Right lung (tissue), 5 donors: ENCODE data around the gene MICAL2. TPM values are rescaled to one million over a fixed set of nuclear protein-coding genes. Genes with fewer than 3 reads are reported as not detected.

Experiments
- DNase-seq, 2 donors: peaks; one replicate each; pipeline ENCODE4 v3.0.0-alpha.2; 2013
- polyA plus RNA-seq, 5 donors: library from polyadenylated mRNA; unstranded; fragments of 120-200 nt; gene quantifications; one replicate each; pipeline versions ENCODE4 v1.2.1 to v1.2.3, GENCODE V29; 2013; ENCODE audit warnings: inconsistent platforms in 1 of 5, low replicate concordance in 1 of 5; ENCODE audit not compliant: insufficient read length in 5 of 5, insufficient read depth in 1 of 5

Gene MICAL2
- polyA plus RNA-seq, 5 donors: 46.5 to 120 (median 63.1) TPM

DNA sequence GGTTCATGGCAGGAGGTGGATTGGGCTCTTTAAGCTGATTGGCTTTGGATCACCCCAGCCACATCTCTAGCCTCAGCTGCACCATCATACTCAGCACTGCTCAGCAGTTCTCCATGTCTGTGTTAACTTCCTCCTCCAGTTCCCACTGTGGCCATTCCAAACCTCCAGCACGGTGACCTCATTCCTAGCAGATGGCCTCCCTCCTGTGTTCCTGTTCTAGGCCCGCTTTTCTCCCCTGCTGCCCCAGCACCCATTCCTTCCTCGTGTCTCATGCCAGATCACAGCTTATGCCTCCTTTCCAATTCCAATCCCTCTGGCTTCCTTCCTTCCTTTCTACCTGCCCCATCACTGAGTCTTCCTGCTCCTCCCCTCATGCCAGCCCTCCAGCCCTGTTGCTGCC is 96.1 kb downstream of the MICAL2 start:
- DNase-seq: no peak

DNA sequence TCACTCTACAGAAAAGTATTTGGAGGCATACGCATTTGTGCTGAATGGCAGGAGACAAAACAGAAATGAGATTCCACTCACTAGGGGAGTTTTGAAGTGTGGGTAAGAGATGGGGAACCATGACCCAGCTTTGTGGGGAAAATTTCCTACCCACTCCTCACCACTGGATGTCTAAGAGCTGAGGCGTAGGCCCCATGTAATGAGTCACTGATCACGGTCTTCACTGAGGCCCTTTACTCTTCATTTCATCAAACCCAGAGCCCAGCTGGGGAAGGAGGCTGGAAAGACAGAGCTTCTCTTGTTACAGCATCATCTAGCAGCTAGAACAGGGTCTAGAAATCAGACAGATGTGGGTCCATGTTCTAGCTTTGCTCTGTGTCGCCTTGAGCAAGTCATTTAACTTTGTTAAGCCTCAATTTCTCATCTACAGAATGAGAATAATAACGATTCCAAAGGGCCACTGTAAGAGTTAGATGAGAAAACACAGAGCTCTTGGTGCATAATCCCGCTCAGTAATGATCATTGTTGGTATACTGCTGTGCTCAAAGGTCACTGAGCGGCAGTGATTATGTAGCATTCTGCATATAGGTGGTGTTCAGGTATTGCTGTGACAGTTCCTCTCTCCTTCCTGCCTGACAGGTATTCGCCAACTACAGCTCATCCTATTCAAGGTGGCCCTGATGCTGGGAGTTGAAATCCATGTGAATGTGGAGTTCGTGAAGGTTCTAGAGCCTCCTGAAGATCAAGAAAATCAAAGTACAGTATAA is 97.2 kb downstream of the MICAL2 start:
- no peak for DNase-seq

DNA sequence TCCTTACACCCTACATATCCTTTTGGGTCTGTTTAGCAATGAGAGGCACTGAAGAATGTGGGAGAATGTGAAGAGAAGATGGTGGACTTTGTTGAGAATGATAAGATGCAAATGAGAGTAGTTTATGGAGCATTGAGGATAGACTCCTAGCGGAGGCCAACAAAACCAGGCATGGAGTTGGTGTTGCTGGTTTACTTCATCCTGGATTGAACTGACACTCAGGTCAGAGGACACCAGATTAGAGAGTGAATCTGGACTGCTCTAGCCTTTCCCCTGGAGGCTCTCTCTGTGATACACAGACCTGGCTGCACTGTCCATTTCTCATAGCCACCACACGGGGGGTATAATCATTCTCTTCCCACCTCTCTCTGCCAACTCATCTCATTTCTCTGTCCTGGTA is 98.7 kb downstream of the MICAL2 start:
- no peak for DNase-seq

DNA sequence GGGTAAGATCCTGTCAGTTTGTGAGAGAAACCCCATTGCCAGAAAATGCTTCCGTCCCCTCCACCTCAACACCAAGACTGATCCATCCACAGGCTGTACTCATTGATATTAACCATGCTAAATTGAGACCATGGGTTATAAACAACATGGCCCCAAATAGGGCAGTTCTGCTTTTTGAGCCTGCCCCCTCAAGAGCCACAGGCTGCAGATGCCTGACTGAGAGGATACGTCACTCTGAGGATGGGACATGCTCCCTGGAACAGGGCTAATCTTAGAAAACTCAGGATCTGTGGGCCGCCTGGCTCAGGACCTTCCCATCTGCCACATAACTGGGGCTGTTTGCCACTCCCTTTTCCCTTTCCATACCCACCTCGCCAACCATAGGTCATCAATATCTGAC is 99.8 kb downstream of the MICAL2 start:
- no peak for DNase-seq

DNA sequence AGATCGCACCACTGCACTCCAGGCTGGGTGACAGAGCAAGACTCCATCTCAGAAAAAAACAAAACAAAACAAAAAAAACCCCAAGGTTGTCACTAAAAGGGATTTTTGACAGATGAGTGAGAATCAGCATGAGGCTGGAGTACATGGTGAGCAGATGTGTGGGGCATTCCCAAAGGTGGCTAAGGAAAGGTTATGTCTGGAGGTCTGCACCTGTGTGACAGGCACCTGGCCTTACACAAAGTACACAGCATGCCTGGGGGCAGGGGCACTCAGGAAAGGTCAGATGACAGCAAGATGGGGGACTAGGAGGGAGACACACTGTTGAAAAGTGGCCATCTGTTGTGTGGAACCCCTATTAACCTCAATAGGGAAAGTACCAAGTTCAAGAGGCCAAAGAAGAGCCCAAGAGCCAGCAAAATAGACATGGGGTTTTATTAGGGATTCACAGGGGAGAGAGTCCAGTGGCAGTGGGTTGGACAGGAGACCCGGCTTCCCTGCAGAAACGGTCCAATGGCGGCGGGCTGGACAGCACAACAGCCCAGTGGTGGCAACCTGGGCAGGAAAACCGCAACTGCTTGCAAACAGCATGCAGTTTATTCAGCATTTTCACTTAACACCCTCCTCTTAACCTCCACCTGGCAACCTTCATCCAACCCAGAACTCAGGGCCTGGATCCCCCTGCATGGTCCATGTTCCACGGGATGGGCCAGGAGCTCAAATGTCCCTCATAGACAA is 101.1 kb downstream of the MICAL2 start:
- DNase-seq: no peak

DNA sequence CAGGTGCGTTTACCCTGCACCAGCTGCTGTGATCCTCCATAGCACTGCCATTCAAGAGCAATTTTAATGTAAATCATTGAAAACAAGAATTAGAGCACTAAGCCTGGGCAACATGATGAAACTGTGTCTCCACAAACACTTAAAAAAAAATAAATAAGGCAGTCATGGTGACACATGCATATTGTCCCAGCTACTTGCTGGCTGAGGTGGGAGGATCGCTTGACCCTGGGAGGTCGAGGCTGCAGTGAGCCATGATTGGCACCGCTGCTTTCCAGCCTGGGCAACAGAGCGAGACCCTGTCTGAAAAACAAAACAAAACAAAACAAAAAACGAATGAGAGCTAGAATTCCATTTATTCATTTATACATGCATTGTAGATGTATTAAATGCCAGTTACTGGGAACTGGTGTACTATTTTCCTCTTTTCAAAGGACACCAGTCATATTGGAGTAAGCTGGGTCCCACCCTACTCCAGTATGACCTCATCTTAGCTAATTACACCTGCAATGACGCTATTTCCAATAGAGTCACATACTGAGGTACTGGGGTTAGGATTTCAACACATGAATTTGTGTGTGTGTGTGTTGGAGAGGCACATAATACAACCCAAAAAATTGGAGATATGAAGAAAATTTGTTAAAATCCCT is 101.9 kb downstream of the MICAL2 start:
- DNase-seq: no peak

DNA sequence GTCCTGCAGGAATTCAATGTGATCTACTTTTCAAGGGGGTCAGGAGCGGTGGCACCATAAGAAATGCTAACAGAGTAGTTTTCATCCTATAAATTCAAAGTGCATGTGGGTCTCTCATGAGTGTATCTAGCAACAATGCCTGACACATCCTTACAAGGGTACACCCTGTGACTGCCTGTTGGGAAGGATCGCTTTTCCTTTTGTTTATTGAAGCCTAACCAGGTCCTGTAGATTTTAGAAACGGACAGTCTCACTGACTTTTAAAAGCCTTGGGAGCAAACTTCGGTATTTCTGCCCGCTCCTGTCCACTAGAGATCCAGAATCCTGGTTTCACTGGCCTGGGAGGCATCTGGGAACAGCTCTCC is 102.4 kb downstream of the MICAL2 start:
- DNase-seq: no peak

DNA sequence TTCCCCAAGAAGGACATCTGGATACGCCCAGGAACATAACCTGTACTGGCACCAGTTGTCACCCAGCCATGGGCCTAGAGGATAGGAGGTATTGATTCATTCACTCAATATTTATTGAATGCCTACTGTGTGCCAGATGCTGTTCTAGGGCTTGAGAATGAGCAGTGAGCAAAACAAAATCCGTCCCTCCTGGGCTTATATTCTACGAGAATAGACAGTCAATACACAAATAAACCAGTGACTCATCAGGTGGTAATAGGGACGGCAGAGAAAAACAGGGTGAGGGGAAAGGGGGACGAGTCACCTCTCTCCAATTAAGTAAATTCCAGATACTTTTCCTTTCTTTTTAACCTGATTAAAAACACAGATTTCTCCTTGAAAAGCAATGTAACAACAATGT is 103.5 kb downstream of the MICAL2 start:
- no peak for DNase-seq

DNA sequence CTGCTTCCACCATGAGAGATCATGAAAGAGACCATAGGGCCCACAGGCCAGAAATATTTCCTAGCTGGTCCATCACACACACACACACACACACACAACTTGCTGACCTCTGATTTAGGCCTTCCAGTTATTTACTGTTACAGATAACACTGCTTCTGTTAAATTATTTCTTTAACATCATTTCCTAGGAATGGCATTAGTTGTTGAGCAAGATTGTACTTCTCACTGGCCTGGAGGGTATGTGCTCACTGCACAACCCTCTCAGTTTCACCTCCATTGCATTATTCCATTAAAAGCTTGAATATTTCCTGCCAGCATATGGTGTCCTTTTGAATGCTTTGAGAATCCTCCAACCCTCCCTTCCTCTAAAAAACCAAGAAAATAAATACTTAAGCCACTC is 104.4 kb downstream of the MICAL2 start:
- DNase-seq: no peak

DNA sequence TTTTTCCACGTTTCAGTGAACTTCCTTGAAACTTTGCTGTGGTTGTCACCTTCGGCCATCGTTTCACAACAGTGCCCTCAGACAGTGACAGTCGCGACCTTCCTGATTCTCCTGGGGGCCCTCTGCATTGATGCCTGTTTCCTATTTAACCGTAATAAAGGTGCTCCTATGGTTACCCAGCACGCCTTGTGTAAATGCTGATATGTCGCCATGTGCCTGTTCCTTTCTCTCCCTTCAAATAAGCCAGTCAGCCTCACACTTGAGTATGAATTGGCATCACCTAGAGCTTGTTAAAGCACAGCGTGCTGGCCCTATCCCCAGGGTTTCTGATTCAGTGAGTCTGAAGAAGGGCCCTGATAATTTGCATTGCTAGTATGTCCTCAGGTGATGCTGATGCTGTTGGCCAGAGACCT is 104.8 kb downstream of the MICAL2 start:
- DNase-seq: no peak

DNA sequence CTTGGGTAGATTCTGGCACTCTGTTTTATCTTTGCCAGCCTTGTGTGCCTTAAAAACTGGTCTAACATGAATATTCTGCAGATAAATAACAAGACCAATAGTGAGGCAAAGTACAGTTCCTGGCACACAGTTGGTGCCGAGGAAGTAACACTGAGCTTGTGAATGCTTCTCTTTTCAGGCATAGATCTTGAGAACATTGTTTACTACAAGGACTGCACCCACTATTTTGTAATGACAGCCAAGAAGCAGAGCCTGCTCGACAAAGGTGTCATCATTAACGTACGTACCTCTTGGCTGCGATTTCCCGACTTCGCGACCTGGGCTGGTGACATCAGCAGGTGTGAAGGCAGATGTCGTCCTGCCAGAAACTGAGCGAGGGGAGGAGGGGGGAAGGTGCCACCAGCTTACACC is 105.7 kb downstream of the MICAL2 start:
- no peak for DNase-seq

DNA sequence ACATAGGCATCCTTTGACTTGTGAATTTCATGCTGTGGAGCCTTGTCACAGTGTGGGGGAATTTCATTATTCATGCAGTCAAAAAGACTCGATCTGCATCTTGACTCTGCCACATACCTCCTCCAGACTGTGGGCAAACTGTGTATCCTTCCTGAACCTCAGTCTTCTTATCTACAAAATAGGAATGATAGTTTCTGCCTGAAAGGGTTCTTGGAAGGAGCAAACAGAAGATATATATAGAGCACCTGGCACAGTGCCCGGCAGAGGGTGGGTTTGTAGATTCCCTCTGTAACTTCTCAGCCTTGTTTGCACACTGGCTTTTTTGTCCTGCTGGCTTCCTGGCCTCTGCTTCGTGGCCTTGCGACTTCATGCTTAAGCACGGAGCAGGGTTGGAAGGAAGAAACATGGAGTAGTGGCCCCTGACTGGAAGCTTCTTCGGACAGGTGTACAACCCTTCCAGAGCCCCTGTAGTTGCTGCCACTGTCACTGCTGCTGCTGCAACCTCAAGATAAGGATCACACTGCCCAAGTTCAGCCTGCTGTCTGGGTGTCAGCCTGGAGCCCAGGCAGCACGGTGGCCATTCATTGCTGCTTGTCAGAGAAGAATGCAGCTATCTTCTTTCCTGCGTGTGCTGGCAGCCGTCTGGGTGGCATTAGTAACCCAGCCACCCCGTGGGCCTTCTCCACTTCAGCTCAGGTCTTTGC is 106.4 kb downstream of the MICAL2 start:
- no peak for DNase-seq

DNA sequence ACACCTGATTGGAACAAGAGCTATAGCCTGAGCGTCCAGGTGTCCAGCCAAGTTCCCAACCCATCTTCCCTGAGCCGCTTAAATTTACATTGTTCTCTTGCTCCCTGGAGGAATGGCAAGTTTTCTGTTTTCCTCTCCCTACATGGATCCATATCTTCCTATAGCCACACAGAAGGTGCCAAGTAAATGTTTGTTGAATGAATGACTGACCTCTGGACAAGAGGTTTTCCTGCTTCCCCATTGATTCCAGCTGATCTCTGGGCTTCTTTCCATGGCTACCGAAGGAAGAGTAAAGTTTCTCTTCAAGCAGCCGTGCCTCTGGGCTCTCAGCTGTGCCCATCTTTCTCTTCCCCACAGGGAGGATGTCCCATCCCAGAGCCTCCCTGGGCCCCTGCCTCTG is 107.5 kb downstream of the MICAL2 start:
- DNase-seq: no peak

DNA sequence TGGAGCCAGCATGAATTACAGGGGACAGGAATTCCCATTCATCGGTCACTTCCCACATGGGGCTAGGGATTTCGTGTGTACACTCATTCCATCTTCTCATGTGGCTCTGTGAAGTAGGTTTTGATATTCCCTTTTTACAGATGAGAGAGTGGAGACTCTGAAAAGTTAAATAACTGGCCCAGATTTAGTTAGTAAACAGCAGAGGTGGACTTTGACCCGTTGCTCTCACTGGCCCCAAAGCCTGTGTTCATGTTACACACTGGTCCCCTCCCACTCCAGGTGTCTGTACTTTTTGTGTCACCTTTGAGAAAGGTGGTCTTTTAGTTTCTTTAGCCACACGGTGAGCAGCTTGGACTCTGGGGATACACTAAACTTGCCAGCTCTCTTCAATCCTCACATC is 108.5 kb downstream of the MICAL2 start:
- DNase-seq: no peak

DNA sequence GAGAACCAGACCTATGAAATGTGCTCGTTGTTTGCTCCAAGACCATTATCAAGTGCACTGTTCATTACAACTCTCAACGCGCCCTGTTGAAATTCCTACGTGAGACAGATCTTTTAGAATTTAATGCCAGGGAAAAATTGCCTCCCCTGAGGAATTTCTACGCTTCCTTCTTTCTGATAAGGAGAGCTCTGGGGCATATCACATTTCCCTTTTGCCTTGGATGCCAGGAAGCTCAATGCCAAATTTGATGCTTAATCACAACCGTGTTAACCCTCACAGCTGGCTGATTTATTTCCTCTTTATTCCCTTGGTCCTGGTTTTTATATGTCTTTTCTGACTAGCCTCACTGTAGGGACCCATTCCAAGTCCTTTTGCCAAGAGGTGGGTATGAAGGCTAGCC is 109.4 kb downstream of the MICAL2 start:
- DNase-seq: no peak

DNA sequence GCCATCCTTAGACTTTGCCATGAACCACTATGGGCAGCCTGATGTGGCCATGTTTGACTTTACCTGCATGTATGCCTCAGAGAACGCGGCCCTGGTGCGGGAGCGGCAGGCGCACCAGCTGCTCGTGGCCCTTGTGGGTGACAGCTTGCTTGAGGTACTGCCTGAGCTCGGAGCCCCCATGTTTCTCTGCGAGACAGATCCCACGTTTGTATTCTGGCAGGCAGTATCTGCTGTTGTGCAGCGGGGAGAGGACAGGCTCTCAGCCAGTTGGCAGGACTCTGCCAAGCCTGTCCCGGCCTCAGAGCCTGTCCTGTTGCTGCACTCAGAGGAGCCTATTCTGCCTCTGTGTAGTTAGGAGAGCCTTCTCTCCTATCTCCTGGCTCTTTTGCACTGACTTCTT is 109.9 kb downstream of the MICAL2 start:
- peak in 1 of 2 donors; percentile 60 for DNase-seq

DNA sequence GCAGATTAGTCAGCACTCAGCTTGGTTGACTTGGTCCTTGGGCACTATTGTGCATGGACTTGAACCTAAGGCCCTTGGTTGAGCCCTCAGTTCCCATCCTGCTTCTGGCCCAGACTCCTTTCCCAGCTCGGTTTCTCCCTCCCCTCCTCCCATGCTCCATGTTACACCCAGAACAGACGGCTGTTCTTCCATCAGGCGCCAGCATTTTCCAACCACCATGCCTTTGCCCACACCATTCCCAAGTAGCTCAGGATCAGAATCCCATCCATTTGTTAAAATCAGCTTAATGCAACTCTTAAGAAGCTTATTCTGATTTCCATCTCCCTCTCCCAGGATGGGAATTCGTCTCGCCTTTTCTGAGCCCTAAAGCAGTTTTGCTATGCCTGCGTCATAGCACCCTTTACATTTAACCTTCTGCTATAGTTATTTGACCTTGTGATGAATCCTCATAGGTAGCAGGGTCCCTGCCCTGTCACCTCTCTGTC is 110.7 kb downstream of the MICAL2 start:
- DNase-seq: no peak

DNA sequence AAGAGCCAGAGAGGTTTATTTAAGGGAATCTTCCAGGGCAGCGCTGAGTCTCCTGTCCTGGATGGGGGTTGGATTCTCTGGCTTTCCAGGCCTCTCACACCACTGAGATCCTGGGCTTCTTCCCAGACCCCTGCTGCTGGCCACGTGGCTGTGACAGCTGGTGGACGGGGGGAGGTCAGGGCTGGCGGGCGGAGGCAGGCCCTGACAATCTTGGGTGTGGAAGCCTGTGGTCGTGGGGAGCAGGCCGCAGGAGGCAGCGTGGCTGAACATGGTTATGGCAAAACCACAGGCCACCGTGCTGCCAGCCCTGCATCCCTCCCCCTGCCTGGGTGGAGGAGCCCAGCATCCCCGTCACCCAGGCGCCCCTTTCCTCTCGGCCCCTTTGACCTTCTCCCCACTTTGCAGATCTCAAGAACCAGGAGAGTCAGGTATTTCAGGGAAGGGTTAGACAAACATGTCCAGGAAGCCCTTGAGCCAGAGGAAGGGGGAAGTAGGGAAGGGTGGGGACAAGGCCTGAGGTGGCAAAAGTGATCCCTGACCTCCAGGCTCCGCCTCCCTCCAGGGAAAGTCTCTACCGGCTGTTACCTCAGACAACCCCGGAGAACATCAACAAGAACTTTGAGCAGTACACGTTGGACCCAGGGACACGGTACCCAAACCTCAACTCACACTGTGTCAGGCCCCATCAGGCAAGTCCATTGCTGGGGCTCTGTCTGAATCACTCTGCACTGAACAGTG is 111.8 kb downstream of the MICAL2 start:
- peak in 1 of 2 donors; percentile 64 for DNase-seq

DNA sequence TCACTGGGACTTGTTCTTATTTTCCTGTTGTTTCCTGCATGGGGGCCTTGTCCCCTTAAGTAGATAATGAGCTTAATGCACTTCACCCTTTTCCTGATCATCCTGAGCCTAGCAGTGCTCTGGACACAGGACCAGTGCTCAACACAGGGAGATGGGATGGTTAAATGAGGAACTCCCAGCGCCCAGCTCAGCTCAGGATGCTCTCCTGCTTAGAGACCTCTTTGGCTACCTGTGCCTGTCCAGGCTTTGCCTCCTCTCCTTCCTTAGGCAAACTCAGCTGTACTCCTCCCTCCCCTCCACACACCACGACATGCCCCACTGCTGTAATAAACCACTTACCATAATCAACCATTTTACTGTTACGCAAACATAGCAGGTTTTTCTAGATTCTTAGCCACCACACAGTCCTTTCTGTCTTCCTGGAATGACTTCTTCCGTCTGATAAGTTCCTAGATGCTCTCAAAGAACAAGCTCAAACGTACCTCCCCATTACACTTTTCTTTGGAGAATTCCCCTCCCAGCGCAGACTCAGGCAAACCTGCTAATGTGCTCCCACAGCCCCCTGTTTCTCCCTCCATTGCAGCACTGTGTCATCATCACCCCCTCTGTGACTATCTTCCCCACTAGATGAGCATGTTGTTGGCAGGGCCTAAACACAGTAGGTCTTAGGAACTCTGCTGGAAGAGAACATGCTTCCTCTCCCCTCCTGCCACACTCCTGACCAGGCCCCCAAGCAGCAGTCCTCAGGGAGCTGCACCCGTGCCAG is 113.6 kb downstream of the MICAL2 start:
- DNase-seq: no peak

DNA sequence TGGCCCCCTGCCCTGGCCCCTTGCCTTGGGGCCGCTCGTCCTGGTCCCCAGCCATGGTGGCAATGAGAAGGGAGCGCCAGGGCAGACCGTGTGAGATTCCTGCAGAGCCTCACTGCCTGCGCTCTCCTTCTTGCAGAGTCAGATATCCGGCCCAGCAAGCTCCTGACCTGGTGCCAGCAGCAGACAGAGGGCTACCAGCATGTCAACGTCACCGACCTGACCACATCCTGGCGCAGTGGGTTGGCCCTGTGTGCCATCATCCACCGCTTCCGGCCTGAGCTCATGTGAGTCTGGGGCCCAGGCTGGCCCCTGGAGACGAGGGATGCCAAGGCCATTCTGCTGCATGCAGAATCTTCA is 114.1 kb downstream of the MICAL2 start:
- DNase-seq: no peak
